Measurements from ENCODE around the gene C2orf49.

The C2orf49 gene

GRCh38 chr2:105397025-105397722 is 59.8 kb downstream of the C2orf49 start:
- no peak for TF ChIP-seq ZFX (IDR thresholded peaks at IDR 0.05)
- TF ChIP-seq, protein P1, sequence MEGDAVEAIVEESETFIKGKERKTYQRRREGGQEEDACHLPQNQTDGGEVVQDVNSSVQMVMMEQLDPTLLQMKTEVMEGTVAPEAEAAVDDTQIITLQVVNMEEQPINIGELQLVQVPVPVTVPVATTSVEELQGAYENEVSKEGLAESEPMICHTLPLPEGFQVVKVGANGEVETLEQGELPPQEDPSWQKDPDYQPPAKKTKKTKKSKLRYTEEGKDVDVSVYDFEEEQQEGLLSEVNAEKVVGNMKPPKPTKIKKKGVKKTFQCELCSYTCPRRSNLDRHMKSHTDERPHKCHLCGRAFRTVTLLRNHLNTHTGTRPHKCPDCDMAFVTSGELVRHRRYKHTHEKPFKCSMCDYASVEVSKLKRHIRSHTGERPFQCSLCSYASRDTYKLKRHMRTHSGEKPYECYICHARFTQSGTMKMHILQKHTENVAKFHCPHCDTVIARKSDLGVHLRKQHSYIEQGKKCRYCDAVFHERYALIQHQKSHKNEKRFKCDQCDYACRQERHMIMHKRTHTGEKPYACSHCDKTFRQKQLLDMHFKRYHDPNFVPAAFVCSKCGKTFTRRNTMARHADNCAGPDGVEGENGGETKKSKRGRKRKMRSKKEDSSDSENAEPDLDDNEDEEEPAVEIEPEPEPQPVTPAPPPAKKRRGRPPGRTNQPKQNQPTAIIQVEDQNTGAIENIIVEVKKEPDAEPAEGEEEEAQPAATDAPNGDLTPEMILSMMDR (conservative IDR thresholded peaks at IDR 0.05), result no peak
- H3K27ac ChIP-seq, result no peak overlapping the region

- TF ChIP-seq ZFX (IDR thresholded peaks at IDR 0.05), result no peak
- TF ChIP-seq, protein P1 (conservative IDR thresholded peaks at IDR 0.05), result no peak
- no peak overlapping the region for H3K27ac ChIP-seq
Observed at GRCh38 chr2:105397953-105398335, 60.6 kb downstream of the C2orf49 start.

- TF ChIP-seq ZFX (IDR thresholded peaks at IDR 0.05), result no peak
- TF ChIP-seq, protein P1 (conservative IDR thresholded peaks at IDR 0.05), result peak; percentile 75
- peak within 1 kb of the TSS; percentile 10; the same call in 1 of the 2 replicates for H3K27ac ChIP-seq
Observed at GRCh38 chr2:105398336-105399206, 61.2 kb downstream of the C2orf49 start, which contains the start of gene FHL2. TSS of gene FHL2 (minus strand) at chr2:105399051. CDS start at chr2:105386516, 12,535 bp downstream.
